Stimulated activated CD8-positive, alpha-beta memory T cell treated with anti-CD3 and anti-CD28 coated beads, Interleukin-15, amount 100 ng/mL, for 1 hour (primary cell): Measurements from ENCODE around the gene HABP2.

ENCODE experiments used
- DNase-seq: peaks from one replicate; pipeline ENCODE4 v3.0.0-alpha.2; 2020; ENCODE audit warnings: low read depth

The HABP2 gene

DNA sequence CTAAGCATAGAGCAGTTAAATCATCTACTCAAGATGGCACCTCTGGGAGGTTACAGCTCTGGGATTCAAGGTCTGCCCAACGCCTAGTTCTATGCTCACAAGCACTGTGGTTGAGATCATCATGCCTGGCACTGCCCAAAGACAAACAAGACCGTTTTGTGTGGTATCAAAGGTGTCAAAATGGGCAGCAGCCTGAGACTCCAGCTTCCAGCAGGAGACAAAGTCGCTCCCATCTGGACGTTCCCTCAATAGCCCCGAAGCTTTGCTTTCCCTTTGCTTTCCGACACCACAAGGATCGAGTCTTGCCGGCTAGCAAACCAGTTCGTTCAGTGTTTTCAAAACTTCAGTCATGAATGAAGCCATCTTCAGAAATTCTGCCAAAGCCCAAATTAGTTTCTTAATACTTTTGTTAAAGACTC, 5.1 kb downstream of the HABP2 start:
- DNase-seq: no peak

- DNase-seq: no peak
These were observed 7.2 kb downstream of the HABP2 start for GRCh38 chr10:113560071-113560470.

GRCh38 chr10:113561214-113561613, 8.4 kb downstream of the HABP2 start:
- DNase-seq: no peak

DNA sequence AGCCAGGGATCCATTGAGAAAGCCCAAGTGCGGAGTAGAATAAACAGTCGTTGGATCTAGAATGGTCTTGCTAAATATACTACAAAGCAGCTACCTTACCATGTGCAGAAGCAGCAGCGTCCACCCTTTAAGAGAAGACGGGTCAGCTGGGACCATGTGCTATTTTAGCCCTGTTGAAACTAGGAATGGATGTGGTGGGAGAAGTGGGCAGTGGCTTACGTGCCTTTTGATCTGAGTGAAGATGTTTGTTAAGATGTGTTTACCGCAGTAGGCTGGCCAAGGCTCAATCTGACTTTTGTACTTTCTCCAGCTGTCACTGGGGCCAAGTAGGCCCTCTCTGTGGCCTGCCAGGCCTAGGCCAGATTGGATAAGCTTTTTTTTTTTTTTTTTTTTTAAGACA, 9.2 kb downstream of the HABP2 start:
- no peak for DNase-seq

GRCh38 chr10:113562704-113563103, 9.9 kb downstream of the HABP2 start:
- no peak for DNase-seq

DNA sequence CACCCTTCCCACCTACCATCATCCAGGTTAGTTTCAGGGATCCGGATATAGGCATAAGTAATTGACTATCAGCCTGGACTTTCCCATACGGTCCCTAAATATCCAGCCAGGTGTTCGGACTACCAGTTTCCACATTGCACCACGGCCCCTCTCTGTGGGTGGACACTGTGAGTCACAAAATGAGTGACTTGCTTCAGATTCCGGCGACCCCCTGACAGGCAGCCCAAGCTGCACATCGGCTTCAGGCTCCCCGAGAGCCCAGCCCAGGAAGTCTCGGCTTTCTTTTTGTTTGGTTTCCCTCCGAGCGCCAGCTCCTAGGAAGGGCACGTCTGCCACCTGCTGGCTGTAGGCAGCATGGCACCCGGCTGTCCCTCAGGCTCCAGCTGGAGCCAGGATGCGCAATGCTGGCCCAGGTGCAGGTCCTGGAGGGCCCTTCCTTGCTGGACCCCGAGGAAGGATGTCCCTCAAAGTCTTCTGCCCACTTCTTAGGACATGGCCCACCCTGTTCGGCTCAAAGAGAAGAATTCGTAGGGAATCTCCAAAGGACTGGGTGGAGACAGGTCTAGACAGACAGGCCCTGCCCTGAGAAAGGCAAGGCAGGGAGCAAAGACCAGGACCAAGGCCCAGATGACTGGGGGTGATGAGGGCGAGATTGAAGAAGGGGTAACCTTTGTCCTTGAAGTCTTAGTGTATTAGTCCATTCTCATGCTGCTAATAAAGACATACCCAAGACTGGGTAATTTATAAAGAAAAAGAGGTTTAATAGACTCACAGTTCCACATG, 10.6 kb downstream of the HABP2 start:
- DNase-seq: peak; percentile 37

DNA sequence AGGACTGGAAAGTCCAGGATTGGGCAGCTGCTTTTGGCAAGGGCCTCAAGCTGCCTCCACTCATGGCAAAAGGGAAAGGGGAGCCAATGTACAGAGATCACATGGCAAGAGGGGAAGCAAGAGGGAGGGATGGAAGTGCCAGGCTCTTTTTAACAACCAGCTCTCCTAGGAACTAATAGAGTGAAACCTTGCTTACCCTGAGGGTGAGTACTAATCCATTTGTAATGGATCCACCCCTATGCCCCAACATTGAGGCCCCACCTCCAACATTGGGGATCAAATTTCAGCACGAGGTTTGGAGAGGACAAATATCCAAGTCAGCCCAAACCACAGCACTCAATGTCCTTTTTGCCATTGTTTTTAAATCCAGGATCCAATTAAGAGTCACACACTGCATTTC, 12.5 kb downstream of the HABP2 start:
- no peak for DNase-seq

- DNase-seq: no peak
These were observed 14.0 kb downstream of the HABP2 start for GRCh38 chr10:113566888-113567287.

GRCh38 chr10:113569576-113569975, 16.7 kb downstream of the HABP2 start:
- no peak for DNase-seq

DNA sequence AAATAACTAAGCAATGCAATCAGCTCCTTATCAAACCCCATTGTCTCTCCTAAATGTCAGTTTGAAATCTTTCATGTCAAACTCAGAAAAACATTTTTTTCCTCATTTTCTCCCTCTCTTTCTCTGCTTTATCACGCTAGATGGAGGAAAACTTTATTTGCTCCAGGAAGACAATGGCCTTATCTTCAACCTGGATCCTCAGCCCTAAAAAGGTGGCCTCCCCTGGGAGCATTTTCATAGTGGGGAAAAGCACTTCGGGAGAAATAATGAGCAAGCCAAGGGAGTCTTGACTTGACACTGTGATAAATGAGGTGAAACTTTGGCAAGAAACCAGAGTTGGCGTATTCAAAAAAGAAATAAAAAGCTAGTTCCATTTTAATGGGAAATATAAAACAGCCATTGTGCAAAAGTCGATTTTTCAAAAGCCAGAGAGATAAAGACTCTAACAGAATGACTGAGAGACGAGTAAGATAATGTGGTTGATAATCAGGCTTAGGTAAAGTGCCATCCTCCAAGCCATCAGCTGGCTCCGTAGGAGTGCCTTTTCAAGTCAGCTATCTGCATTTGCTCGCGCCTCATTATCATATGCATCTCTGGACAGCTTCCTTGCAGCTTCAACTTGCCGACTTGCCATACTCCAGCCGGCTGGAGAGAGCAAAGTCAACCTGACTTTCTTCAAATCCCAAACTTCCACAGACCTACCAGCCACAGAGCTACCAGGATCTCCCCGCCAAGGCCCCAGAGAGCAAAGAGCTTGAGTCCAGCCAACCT, 19.9 kb downstream of the HABP2 start:
- DNase-seq: no peak

DNA sequence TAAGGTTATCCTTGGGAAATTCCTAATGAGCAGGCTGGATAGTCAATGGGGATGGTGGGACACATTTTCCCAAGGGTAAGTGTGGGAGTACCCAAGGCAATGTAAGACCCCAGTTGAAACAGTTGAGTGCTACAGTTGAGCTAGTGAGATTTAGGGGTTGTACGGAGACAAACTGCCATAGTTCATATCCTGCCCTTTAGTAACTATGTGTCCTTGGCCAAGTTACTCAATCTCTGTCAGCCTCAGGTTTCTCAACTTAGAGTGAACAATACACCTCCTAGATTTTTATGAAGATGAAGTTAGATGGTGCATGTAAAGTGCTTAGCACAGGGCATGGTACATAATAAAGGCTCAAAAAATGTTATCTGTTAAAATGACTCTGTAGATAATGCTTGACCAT, 20.5 kb downstream of the HABP2 start:
- DNase-seq: no peak

GRCh38 chr10:113576852-113577251, 24.0 kb downstream of the HABP2 start:
- DNase-seq: no peak

DNA sequence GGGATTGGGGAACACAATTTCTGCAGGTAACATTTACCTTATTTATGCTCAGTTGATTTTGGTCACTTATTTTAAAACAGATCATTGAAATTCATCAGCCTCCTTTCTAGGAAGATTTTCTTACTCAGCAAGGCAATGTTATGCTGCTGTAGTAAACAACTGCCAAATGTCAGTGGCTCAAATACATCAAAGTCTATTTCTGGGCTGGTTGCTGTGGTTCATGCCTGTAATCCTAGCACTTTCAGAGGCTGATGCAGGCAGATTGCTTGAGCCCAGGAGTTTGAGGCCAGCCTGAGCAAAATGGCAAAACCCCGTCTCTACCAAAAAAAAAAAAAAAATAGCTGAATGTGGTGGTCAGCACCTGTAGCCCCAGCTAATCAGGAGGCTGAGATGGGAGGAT, 25.9 kb downstream of the HABP2 start:
- DNase-seq: no peak

DNA sequence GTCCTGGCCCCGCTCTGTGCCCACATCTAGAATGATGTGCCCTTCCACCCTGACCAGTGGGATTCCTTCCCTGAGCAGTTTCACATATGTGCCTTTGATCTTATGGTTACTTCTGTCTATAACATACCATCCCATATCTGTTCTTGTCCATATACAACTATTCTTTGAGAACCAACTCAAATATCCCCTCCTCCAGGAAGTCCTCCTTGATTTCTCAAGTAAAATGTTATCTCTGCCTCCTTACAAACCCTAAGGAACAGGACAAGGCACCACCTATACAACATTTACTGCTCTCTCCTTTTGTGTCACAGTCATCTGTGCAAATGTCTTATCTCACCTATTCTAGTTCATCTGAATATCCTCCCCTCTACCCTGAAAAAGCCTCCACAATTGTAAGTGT, 28.2 kb downstream of the HABP2 start:
- no peak for DNase-seq

DNA sequence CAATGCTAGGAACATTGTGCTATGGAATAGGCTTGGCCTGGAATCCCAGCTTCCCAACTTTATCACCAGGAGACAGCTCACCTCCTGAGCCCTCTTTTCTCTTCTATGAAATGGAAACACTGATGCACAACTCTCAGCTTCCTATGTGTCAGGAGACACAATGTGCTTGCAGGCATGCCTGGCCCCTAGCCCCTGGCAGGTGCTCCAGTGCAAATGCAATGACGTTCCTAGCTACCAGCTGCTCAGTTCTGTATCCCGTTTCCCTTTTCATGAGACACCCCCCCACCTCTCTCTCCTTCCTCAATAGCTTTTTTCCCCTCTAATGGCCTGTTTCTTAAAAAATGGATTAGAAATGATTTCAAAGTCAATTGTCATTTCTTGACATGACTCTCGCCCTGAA, 30.7 kb downstream of the HABP2 start:
- no peak for DNase-seq

DNA sequence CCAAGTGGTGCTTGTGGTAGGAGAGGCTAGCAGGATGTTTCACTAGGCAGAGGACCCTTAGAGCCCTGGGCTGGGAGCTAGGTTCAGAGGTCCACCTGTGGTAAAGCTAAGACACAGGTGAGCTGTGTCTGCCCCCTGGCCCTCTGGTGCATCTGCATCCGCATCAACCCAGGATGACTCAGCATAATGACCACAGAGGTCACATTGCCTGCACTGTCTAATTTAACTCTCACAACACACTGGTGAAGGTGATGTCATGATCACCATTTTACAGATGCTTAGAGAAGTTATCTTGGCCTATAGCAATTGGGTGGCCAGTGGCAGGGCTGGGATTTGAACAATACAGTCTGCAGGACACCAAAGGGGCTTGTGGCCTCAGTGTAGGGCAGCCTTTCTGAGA, 33.1 kb downstream of the HABP2 start:
- DNase-seq: no peak

DNA sequence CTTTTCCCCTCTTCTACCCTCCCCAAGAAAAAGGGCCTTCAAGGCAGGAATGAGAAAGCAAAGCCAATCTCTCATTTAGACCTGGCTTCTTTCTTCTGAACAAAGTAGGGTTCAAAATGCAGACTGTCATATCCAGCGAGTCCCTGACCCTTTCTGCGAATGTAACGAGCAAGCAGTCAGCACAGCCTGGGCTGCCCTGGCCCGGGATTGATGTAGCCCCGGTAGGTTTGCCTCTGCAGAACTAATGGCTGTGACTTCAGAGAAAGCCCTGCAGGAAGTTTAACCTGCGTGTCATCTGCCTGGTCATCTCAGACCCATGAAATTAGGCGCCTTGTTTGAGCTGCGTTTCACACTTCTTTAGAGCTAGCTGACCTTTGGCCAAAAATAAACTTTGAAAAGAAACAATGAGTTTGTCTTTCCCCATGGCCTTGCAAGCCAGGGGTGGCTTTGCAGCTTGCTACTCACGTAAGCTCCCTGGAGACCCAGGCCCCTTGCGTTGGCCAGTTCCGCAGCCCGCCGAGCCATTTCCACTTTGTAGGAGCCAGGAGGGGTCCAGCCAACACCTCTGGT, 36.4 kb downstream of the HABP2 start:
- no peak for DNase-seq

GRCh38 chr10:113590581-113590980, 37.7 kb downstream of the HABP2 start:
- no peak for DNase-seq

DNA sequence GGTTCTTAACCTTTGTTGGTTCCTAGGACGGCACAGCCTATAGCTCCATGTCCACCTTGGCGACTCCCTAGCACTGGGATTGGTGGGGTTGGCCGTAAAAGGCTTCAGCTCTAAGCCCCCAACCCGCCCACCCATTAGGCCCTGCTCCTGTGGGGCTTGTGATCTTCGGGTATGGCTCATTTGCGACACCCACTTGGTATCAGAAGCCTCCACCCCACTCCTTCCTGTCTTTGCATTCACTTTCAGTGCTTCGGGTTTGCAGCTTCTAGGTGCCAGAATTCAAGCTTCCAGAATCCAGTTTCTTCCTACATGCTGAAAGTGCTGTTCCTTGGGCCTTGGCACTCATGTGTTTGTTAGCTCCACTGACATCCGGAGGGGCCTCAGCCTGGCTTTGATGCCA, 39.5 kb downstream of the HABP2 start:
- DNase-seq: no peak

DNA sequence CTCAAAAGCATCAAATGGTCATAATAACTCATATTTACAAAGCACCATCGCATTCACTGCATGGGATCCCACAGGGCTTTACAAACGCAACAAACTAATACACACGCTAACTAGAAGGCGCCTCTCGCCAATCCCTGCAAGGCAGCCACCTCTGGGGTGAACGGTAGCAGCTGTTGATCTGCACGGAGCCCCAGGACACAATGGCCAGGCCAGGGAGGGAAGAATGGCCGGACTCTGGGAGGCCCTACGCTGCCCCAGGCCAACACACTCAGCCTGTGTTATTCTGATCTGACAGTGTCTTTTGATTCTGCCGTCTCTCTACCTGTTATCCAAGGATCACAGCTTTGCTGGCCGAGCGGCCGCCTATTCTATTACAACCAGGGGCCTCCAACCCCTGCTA, 41.8 kb downstream of the HABP2 start:
- no peak for DNase-seq

DNA sequence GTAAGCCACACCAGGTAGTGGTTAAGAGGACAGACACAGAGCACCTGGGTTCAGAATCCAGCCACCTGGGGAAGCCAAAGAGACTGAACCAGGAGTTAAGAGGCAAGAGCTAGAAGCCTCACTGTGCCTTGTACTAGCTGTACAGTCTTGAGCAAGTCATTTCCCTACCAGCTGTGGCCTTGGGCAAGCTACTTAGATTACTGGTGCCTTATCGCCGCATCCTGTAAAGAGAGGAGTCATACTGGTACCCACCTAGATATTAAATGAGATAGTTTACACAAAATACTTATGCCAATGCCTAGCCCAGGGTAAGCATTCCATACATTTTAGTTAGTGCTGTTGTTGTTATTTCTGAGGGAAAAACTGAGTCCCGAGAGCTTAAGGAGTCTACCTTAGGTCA, 47.7 kb downstream of the HABP2 start:
- no peak for DNase-seq

DNA sequence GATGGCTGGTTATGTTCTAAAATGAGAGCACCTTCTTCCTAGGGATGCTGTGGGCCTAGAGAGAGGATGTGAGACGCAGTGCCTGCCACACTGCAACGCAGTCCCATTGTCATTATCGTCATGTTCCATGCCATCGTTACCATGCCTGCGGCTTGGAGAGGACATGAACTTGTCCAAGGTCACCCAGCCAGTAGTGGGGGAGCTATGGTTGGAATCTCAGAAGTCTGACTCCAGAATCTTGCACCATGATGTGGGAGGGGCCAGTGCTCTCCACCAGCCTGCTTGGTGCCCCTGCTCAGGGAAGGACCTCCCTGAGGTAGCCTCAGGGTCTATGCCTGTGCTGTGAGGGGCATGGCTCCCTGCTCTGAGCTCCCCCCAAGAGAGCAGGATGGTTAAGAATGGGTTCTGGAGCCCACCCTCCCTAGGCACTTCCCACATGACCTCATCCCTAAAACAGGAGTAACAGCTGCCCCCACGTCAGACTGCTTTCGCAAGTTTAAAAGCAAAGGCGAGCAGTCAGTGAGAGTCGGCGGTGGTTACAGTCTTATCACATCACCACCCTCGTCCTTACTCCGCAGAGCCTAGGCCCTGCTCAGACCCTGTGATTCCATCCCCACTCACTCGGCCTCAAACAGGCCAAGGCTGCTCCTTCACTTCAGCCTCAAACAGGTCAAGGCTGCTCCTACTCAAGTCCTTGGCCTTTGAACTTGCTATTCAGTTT, 50.4 kb downstream of the HABP2 start:
- DNase-seq: no peak

- no peak for DNase-seq
These were observed 51.7 kb downstream of the HABP2 start for GRCh38 chr10:113604572-113604971.
